ENCODE results near the gene ADCY10. TPM values are rescaled to one million over a fixed set of nuclear protein-coding genes. Genes with fewer than 3 reads are reported as not detected.

ADCY10 gene
- total RNA-seq, 1 experiment from 2014 or later: 0.31 TPM

GRCh38 chr1:167776616-167777268, 137.2 kb downstream of the ADCY10 start:
- BruUV-seq (replicated peaks): no TSS peak
- CTCF ChIA-PET: no interaction called here
- Mint-ChIP-seq H3K9me3 (ENCODE audit: low read depth, unreplicated experiment) (no peaks in the 10 kb centered on the region), H3K36me3 (ENCODE audit: insufficient read depth, unreplicated experiment) (peaks cover 14% of the 10 kb centered on the region), H3K4me1 (ENCODE audit: low read depth, unreplicated experiment) (peaks cover 18% of the 10 kb centered on the region), H3K27ac (ENCODE audit: unreplicated experiment) (no peak overlapping the region), H3K27me3 (ENCODE audit: unreplicated experiment) (no peaks in the 10 kb centered on the region), H3K4me3 (ENCODE audit: low read depth, unreplicated experiment) (no peak overlapping the region)
- intact Hi-C loops (cut with micrococcal nuclease; ENCODE audit: unreplicated experiment): no loop called here
- DNase-seq: no peak
- no peak for TF ChIP-seq CTCF (IDR thresholded peaks at IDR 0.05; ENCODE audit: unreplicated experiment)

- BruUV-seq (replicated peaks): no TSS peak
- no peaks in the 10 kb centered on the region for H3K27me3 Mint-ChIP-seq (ENCODE audit: unreplicated experiment)
- H3K27ac Mint-ChIP-seq (ENCODE audit: unreplicated experiment): no peak overlapping the region
- no peak overlapping the region for H3K4me3 Mint-ChIP-seq (ENCODE audit: low read depth, unreplicated experiment)
- DNase-seq: no peak
- H3K4me1 Mint-ChIP-seq (ENCODE audit: low read depth, unreplicated experiment): peaks cover 18% of the 10 kb centered on the region
- intact Hi-C loops (cut with micrococcal nuclease; ENCODE audit: unreplicated experiment): no loop called here
- no peaks in the 10 kb centered on the region for H3K9me3 Mint-ChIP-seq (ENCODE audit: low read depth, unreplicated experiment)
- peaks cover 18% of the 10 kb centered on the region for H3K36me3 Mint-ChIP-seq (ENCODE audit: insufficient read depth, unreplicated experiment)
- CTCF ChIA-PET: interaction anchor here (0.5 kb wide), 1 partner anchor 60 kb away, joined by 3 read pairs; no protein-coding TSS in a partner anchor
- TF ChIP-seq CTCF (IDR thresholded peaks at IDR 0.05; ENCODE audit: unreplicated experiment): no peak
These were observed 137.8 kb downstream of the ADCY10 start for GRCh38 chr1:167776151-167776550.

GRCh38 chr1:167775178-167775577, 138.8 kb downstream of the ADCY10 start:
- peaks cover 23% of the 10 kb centered on the region for H3K36me3 Mint-ChIP-seq (ENCODE audit: insufficient read depth, unreplicated experiment)
- no peak overlapping the region for H3K27ac Mint-ChIP-seq (ENCODE audit: unreplicated experiment)
- no peak for TF ChIP-seq CTCF (IDR thresholded peaks at IDR 0.05; ENCODE audit: unreplicated experiment)
- peaks cover 18% of the 10 kb centered on the region for H3K4me1 Mint-ChIP-seq (ENCODE audit: low read depth, unreplicated experiment)
- intact Hi-C loops (cut with micrococcal nuclease; ENCODE audit: unreplicated experiment): no loop called here
- CTCF ChIA-PET: interaction anchor here (0.6 kb wide), 1 partner anchor 529 kb away, joined by 3 read pairs; no protein-coding TSS in a partner anchor
- no peak overlapping the region for H3K4me3 Mint-ChIP-seq (ENCODE audit: low read depth, unreplicated experiment)
- H3K27me3 Mint-ChIP-seq (ENCODE audit: unreplicated experiment): no peaks in the 10 kb centered on the region
- no peak for DNase-seq
- no peaks in the 10 kb centered on the region for H3K9me3 Mint-ChIP-seq (ENCODE audit: low read depth, unreplicated experiment)
- no TSS peak for BruUV-seq (replicated peaks)

GRCh38 chr1:167774710-167775109, 139.2 kb downstream of the ADCY10 start:
- Mint-ChIP-seq H3K4me1 (ENCODE audit: low read depth, unreplicated experiment) (peaks cover 18% of the 10 kb centered on the region), H3K9me3 (ENCODE audit: low read depth, unreplicated experiment) (no peaks in the 10 kb centered on the region), H3K27me3 (ENCODE audit: unreplicated experiment) (no peaks in the 10 kb centered on the region), H3K27ac (ENCODE audit: unreplicated experiment) (no peak overlapping the region), H3K4me3 (ENCODE audit: low read depth, unreplicated experiment) (no peak overlapping the region), H3K36me3 (ENCODE audit: insufficient read depth, unreplicated experiment) (peaks cover 23% of the 10 kb centered on the region)
- DNase-seq: no peak
- CTCF ChIA-PET: no interaction called here
- BruUV-seq (replicated peaks): no TSS peak
- intact Hi-C loops (cut with micrococcal nuclease; ENCODE audit: unreplicated experiment): no loop called here
- no peak for TF ChIP-seq CTCF (IDR thresholded peaks at IDR 0.05; ENCODE audit: unreplicated experiment)

Data from Calu3 (cell line).